ENCODE measurements around the gene IFI44.
A peak's percentile ranks its signal among the peaks of the same experiment; 100 is the strongest.

Gene IFI44, protein sequence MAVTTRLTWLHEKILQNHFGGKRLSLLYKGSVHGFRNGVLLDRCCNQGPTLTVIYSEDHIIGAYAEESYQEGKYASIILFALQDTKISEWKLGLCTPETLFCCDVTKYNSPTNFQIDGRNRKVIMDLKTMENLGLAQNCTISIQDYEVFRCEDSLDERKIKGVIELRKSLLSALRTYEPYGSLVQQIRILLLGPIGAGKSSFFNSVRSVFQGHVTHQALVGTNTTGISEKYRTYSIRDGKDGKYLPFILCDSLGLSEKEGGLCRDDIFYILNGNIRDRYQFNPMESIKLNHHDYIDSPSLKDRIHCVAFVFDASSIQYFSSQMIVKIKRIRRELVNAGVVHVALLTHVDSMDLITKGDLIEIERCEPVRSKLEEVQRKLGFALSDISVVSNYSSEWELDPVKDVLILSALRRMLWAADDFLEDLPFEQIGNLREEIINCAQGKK

DNA sequence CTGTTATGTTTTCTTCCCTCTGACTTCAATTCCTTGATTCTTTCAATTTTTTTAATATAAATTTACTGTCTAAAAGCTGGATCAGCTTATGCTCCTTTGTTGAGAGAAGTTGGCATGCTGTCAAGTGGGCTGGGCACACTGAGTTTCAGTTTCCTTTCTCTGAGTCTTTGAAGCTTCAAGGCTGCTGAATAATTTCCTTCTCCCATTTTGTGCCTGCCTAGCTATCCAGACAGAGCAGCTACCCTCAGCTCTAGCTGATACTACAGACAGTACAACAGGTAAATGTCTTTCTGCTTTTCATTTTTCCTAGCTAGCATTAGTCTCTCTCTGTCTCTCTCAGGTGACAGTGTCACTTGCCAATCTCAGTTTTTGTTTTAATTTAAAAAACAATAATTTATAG is at the start of gene IFI44:
IFI44 (plus strand) TSS at position 204 of the 400 bp plus-strand sequence. CDS start 365 bp downstream, outside the sequence.
- DNase-seq (ENCODE audit: low spot score): peak; percentile 38
- in situ Hi-C loops (cut with MboI; ENCODE audit: low sequenced_read_pairs, unreplicated experiment): no loop called here
- TF ChIP-seq, protein P1, sequence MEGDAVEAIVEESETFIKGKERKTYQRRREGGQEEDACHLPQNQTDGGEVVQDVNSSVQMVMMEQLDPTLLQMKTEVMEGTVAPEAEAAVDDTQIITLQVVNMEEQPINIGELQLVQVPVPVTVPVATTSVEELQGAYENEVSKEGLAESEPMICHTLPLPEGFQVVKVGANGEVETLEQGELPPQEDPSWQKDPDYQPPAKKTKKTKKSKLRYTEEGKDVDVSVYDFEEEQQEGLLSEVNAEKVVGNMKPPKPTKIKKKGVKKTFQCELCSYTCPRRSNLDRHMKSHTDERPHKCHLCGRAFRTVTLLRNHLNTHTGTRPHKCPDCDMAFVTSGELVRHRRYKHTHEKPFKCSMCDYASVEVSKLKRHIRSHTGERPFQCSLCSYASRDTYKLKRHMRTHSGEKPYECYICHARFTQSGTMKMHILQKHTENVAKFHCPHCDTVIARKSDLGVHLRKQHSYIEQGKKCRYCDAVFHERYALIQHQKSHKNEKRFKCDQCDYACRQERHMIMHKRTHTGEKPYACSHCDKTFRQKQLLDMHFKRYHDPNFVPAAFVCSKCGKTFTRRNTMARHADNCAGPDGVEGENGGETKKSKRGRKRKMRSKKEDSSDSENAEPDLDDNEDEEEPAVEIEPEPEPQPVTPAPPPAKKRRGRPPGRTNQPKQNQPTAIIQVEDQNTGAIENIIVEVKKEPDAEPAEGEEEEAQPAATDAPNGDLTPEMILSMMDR (IDR thresholded peaks at IDR 0.05; ENCODE audit: borderline replicate concordance, control extremely low read depth, extremely low read depth, insufficient read depth, missing control alignments): no peak

DNA sequence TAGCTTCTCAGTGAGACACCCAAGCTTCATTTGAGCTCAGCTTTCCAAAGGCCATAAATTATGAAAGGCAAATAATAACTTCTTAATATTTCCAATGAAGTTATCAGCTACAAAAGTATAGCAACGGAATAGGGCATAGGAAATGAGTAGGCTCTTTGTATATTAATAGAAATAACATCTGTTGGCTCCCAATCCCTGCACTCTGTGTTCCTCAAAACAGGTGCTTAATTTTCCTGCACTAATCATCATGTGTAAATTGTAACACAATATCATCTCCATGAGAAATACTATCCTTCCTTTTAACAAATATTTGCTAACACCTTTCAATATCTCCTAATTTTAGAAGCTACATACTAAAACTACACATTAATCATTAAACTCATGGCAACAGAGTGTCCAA is 48.6 kb upstream of the IFI44 start:
- DNase-seq (ENCODE audit: low spot score): no peak
- in situ Hi-C loops (cut with MboI; ENCODE audit: low sequenced_read_pairs, unreplicated experiment): loop anchor here (5.0 kb wide), 1 partner anchor 469 kb away; no protein-coding TSS in a partner anchor
- TF ChIP-seq, protein P1 (IDR thresholded peaks at IDR 0.05; ENCODE audit: borderline replicate concordance, control extremely low read depth, extremely low read depth, insufficient read depth, missing control alignments): no peak

DNA sequence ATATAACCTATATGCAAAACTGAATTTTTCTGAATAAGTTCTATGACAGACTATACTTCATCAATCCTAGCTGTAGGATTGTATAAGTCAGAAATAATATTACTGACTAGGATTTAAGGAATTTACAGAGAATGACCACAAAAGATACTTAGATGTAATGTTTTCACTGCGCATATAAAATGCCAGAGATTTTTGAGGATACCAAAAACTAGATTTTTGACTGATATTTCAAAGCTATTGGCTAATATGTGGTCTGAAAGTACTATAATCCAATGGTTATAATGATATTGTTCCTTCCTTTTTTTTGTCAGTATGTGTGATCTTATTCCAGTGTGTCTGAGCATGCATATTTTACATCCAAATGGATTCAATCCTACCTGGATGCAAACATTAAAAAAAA is 46.4 kb upstream of the IFI44 start:
- TF ChIP-seq, protein P1 (IDR thresholded peaks at IDR 0.05; ENCODE audit: borderline replicate concordance, control extremely low read depth, extremely low read depth, insufficient read depth, missing control alignments): no peak
- in situ Hi-C loops (cut with MboI; ENCODE audit: low sequenced_read_pairs, unreplicated experiment): loop anchor here (5.0 kb wide), 1 partner anchor 471 kb away; no protein-coding TSS in a partner anchor

DNA sequence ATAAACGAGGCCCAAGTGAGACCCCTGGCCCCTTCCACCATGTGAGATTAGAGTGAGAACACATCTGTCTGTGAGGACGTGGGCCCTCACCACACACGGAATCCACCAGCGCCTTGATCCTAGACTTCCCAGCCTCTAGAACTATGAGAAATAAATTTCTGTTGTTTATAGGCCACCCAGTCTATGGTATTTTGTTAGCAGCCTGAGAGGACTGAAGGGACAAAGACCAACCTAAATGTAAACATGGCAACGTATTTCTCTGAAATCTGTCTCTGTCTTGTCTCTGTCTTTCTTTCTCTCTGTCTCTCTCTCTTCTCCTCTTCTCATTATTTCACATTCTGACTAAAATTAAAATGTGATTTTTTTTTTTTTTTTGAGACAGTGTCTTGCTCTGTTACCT is 45.0 kb upstream of the IFI44 start:
- in situ Hi-C loops (cut with MboI; ENCODE audit: low sequenced_read_pairs, unreplicated experiment): loop anchor here (5.0 kb wide), 1 partner anchor 472 kb away; no protein-coding TSS in a partner anchor
- DNase-seq (ENCODE audit: low spot score): no peak
- TF ChIP-seq, protein P1 (IDR thresholded peaks at IDR 0.05; ENCODE audit: borderline replicate concordance, control extremely low read depth, extremely low read depth, insufficient read depth, missing control alignments): no peak

More for the DNA sequence above, 46.4 kb upstream of the IFI44 start:
- no peak for DNase-seq (ENCODE audit: low spot score)

DNA sequence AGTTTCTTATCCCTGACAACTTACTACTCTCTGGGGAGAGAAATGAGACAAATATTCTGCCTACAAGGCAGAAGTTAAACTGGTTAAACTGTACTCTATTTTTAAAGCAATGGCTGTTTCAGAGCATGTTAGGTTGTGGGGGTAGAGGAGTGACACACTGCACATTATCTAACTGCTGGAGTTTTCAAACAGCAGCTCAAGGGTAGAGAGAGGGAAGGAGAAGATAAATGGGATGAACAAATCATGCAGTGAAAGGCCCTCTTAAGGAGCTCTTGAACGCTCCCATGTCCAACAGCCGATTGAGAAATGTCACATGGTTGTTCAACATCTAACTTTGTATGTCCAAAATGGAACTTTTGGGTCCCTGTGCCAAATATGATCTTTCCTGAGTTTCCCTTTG is 43.4 kb upstream of the IFI44 start:
- TF ChIP-seq, protein P1 (IDR thresholded peaks at IDR 0.05; ENCODE audit: borderline replicate concordance, control extremely low read depth, extremely low read depth, insufficient read depth, missing control alignments): no peak
- in situ Hi-C loops (cut with MboI; ENCODE audit: low sequenced_read_pairs, unreplicated experiment): no loop called here
- DNase-seq (ENCODE audit: low spot score): no peak

DNA sequence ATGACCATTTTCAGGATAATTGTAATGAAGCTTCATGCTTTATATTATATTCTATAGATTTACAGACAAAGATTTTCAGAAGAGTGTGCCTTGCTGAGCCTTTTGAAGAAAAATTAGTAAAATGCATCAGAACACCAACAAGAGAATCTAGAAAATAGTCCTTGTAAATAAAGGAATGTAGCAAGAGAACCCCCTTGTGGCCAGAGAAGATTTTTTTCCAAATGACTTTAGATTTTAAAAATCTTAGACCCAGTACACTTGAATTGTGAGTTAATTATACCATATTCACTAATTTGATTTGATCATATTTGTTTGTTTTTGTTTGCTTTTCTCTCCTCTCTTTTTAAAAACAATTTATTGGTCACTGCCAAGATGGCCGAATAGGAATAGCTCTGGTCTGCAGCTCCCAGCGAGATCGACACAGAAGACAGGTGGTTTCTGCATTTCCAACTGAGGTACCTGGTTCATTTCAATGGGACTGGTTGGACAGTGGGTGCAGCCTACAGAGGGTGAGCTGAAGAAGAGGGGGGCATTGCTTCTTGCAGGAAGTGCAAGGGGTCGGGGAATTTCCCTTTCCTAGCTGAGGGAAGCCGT is 42.2 kb upstream of the IFI44 start:
- TF ChIP-seq, protein P1 (IDR thresholded peaks at IDR 0.05; ENCODE audit: borderline replicate concordance, control extremely low read depth, extremely low read depth, insufficient read depth, missing control alignments): peak; percentile 18
- in situ Hi-C loops (cut with MboI; ENCODE audit: low sequenced_read_pairs, unreplicated experiment): no loop called here
- peak; percentile 18 for DNase-seq (ENCODE audit: low spot score)

Data from GM13976 (cell line).